CD4-positive, alpha-beta T cell treated with Interleukin-10 for 1 hour (primary cell): ENCODE results near the gene RSL24D1.

Source experiments
- DNase-seq: peaks from one replicate; pipeline ENCODE4 v3.0.0-alpha.2; 2020

Gene RSL24D1

DNA sequence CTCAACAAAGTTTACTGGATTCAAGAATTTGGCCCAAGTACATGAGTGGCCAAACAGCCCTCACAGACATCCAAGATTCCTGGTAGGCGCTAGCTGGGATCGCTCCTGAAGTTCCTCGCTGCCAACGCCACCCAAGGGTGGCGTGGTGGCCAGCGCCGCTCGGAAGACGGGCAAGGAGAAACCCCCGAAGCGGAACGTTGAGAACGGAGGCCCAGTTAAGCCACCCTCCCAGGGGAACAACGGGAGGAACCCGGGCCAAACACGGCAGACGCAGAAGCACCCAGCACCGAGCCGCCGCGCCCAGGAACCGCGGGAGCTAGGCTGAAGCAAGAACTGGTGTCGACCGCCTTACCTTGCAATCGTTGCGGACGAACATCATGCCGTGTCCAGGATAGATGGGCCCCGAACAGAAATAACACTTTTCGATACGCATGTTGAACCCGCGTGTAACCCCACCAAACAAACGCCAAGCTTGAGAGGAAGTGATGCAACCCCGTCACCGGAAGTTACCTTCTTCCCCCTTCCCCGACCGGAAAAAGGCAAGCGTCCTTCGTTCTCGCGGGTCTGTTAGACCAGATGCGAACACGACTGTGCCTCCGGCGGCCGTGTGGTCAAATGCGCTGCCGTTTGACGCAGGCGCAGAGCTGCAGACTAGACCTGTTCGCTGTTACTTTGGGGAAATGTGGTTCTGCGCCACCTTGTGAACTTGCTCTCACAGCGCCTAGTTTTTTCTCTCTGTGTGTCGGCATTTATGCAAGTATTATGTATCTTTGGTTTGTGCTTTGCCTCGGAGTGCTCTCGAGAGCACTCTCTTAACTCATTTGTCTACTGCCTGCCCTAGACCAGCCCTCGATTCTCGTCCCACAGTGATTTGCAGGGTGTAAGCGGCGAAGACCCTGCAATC, at the start of gene RSL24D1:
Gene RSL24D1, minus strand, starts transcription at position 484 of the 904 bp plus-strand sequence. Its CDS starts 51 bp downstream, at position 433.
- DNase-seq: peak; percentile 98

DNA sequence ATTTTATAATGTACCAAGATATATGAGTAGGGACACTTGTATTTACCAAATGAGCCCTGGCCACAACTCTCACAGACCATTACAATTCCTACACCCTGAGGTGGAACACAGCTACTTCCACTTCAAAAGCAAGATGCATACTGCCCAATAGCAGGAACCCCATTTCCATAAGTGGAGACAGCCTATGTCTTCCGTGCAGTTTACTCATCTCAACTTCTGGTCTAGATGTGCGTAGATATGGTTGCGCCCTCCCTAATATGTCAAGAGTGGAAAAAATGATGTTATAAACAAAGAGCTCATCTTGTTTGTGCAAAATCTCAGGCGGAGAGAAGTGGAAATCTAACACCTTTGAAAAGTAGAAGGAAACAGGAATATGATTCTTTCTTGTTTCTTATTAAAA, 48.3 kb upstream of the RSL24D1 start:
- DNase-seq: no peak

DNA sequence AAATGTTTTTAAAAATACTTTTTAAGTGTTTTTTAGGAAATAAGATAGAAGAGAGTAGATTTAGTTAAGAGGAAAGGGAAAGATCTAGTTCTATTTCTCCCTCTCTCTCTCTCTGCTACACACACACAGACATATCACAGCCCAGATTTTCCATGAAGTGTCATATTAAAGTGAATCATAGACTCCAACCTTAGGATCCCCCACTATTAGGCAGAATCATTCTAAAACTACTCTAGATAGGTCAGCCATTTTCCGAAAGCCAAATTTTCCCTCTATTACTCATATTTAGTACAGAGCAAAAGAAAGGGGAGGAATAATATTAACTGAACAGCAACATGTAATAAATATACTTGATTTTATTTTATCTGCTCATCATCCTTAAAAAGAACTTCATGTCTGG, 45.1 kb upstream of the RSL24D1 start:
- DNase-seq: no peak

DNA sequence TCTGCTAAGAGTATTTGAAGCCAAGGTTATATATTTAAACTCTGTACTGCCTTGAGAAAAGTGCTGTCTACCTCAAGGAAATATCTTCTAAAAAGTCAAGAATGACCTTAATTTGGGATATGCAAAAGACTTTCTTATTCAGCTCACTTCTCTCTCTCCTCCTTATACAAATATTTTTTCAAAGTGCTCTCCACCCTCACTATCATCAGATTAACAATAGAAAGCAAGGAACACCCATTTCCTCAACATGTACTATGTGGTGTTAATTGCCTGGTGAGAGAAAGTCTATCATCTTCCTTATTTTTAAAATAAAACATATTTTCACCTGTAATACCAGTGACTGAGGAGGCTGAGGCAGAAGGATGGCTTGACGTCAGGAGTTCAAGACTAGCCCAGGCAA, 44.4 kb upstream of the RSL24D1 start:
- no peak for DNase-seq

DNA sequence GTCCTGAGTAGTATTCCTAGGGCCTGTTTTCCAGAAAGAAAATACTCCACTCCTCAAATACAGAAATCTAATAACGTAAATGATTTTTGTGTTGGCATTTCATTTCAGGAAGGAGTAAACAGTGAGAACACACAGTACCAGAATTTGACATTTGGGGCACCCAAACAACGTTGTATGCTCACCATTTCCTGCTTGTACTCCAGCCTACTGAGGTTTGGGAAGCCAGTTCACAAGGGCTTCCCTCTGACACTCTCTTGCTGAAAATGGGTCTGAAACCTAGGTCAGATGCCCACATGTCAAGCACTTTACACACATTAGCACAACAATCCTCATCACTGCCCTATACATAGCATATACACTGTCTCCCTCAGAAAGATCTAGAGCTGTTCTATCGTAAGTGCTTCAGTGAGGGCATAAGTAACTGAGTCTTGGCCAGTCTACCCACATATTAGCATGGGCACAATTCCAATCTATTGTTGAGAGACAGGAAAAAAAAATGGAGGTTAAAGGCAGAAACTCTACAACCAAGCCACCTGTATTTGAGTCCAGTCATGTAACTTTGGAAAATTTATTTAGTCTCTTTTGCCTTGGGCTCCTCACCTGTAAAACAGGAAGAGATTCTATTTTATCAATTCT, 43.5 kb upstream of the RSL24D1 start:
- DNase-seq: peak; percentile 30

DNA sequence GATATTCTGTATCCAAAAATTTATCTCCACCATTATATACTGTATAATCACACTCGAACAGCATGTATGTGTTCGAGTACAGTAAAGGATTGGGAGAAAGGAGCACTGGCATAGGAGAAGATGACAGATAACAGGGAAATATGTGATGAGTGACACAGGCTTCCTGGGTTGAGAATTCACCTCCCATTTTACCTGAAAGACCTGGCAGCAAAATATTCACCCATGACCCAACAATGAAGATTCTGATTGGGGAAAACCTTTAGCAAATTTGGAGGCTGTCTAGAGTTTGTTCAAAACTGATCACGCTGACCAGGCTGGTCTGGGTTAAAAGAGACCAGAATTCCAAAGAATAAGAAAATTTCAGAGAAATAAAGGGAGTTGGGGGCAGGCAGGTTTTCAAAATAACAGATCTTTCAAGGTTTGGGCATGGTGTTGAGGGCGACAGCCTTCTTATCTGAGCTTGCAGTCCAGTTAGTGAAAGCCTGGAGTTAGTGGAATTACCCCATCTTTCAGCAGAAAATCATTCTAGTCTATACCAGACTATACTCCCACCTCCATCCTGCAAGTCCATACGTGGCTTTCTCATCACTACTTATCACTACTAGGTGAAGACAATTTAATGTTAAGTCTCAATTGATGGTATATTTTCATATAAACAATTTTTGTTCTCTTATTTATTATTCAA, 42.8 kb upstream of the RSL24D1 start:
- no peak for DNase-seq

DNA sequence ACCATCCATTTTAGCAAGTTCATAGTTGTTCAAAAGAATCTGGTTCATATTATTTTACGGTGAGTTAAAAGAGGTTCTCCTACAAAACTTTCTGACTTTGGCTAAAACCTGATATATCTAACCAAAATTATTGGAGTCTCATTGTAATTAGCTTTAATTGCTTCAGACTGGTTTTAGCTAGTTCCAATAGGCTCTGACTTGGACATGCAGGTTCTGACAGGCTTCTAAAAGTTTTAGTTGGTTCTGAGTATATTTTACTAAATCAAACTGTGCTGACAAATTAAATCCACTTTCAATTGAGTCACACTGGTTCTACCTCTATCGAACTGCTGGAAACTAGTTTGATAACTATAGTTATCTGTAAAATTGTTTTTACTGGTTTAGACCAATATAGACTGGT, 42.1 kb upstream of the RSL24D1 start:
- DNase-seq: no peak

DNA sequence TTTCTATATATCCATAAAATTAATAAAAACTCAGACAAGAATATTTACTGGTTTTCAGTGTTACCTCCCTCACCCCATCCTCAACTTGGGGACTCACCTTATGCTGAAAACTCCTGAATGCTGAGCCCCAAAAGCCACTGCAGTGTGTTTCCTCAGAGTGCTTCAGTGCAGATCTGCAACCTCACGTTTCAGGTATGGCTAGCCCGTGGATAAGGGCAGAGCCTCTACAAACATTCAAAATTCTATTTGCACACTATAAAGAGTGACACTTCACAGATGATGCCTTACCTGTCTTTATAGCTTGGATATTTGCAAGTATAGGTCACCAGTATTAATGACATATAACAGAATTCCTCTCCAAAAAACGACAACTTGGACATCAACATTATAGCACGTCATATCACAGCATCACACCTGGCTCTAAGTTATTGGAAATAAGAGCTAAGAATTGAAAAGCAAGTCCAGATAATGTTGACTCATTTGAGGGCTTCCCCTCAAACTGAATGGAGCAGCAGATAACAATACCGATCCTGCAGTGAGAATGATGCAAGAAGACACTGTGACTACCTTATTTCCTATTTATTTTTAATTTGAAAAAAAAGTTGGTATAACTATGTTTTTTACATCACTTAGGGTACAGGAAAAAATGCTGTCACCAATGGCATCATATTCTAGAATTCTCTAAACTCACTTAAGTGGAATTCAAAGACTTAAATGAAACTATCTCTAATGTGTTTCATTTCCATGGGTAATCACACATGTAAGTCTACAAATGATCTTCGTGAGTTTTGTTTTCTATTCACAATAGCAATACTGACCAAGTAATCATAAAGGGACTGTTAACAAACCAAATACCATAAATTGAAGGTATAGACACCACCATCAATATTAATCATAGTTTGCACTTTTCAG, 40.7 kb upstream of the RSL24D1 start:
- DNase-seq: no peak

DNA sequence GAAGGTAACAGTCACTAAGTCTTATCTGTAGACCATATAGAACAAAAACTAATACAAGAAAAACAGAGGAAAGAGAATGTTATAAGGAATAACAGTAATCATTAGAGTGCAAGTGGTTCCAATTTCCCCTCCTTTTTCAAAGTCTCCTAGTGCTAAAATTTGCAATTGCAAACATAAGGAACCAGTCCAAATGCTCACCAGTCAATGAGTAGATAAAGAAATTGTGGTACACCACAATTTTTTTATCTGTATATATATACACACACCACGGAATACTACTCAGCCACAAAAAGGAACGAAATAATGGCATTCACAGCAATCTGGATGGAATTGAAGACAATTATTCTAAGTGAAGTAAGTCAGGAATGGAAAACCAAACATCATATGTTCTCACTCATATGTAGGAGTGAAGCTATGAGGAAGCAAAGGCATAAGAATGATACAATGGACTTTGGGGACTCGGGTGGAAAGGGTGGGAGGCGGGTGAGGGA, 38.9 kb upstream of the RSL24D1 start:
- no peak for DNase-seq

DNA sequence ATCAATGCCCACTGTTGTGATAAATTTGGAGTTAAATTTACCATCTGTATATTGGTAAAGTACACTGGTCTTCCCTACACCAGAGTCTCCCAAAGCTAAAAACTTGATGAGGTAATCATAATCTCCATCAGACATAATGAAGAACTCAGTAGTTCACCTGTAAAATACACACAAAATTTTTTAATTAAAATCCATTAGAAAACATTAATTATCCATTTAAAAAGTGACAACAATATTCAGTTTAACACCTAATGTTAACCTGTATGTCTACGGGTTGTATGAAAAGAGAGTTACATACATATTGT, 38.0 kb upstream of the RSL24D1 start:
- no peak for DNase-seq

DNA sequence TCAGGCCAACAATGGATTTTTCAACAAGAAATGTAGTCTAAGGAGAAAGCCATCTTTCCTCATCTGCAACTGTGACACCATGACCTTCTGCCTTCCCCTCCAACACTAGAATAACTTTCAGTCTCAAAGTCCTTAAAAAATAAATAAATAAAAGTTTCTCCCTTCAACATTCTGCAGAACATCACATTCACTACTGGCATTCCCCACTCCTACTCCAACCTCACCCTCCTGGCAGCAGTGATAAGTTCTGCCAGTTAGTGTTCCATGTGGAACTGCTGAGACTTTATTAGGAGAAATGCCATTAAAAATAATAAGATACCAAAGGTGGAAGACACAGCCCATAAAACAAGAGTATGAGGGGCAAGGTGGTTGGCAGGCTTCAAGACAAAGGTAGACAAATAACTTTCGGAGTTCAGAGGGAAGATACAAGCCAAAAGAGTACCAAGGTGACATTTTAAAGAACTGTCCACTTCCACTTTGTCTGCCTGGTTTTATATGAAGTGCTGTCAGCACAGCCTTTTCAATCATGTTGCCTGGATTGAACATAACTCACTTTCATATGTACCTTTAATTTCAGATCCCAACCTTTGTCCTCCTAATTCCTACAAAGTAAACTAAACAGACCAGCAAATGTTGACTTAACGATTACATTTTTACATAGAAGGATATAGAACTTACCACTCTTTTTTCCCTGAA, 37.5 kb upstream of the RSL24D1 start:
- DNase-seq: no peak

DNA sequence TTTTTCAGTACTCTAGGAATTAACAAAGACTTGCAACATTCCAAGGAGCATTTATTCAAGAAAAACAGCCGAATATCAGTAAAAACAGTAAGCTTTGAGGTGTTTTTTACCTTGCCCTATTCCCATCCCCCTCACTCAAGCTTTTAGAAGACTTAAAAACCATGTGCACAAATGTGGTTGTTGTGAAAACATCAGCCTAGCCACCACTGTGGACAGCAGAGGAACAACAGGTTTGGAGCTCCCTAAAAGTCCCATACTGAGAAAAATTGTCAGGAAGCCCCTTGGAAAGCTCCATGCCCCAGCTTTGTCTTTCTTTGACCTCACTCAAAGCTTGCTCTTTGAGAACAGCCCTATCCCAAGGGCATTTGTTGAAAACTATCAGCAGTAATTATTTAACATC, 34.7 kb upstream of the RSL24D1 start:
- no peak for DNase-seq

DNA sequence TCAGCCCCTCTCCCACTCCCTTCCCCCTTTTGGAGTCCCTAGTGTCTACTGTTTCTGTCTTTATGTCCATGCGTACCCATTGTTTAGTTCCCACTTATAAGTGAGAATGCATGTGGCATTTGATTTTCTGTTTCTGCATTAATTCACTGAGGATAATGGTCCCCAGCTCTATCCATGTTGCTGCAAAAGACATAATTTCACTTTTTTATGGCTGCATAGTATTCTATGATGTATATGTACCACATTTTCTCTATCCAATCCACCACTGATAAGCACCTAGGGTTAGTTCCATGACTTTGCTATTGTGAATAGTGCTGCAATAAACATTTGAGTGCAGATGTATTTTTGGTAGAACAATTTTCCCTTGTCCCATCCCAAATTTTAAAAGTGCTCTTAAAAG, 34.2 kb upstream of the RSL24D1 start:
- DNase-seq: no peak

DNA sequence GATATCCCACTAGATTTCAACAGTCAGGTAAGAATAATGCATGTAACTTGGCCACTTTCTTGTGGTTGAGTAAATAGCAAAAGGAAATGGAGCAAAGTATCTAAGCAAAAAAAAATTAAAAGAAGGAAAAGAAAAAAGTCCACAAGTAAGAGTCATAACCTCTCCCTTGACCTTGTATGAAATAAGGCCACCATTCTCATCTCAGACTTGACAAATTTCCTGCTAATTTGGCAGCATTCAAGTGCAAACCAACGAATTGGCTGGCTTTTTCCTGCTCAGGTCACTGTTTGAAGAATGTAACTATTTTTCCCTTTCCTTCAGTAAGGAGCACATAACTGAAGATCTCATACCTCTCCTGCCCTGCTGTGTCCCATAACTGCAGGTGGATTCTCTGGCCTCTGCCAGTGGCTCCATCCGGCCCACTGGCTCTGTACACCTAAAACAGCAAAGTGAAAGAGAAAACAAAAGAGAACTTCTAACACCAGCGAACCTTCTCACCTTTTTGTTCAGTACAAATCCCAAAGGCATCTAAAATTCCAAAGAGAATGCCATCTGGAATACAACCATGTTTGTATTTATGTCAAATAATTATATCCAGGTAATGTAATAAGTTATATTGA, 33.4 kb upstream of the RSL24D1 start:
- DNase-seq: peak; percentile 34

DNA sequence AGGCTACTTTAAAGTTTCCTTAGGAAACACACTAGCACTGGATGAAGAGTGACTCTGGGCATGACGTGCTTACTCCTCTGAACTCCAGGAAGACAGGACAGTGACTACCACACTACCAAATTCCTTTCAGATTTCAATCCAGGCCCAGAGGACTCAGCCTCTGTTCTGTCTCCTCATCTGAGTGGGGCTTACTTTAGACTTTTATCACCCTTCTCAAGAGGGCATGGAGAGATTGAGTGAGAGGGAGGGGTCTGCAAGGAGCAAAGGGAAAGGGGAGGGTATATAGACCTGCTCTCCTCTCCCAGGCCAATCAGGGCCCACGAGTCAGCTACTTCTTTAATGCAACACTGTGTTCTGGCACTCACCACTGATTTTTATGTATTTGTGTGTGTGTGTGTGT, 29.4 kb upstream of the RSL24D1 start:
- no peak for DNase-seq

DNA sequence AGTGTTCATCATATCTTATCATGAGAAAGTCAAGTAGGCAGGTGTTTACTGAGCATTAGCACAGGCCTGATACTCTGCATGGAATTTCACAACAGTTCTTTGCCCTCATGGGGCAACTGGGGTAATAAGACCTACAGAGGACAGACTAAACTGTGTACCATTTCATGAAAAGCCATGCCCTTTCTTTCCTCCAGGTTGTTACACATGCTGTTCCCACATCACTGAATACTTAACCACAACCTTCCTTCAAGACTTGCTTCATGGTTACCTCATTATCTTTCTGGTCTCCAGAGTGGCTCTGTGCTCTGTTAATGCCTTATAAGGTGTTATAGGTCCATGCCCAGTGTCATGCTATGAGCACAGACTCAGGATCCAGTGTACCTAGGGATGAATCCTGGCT, 28.2 kb upstream of the RSL24D1 start:
- peak; percentile 44 for DNase-seq

DNA sequence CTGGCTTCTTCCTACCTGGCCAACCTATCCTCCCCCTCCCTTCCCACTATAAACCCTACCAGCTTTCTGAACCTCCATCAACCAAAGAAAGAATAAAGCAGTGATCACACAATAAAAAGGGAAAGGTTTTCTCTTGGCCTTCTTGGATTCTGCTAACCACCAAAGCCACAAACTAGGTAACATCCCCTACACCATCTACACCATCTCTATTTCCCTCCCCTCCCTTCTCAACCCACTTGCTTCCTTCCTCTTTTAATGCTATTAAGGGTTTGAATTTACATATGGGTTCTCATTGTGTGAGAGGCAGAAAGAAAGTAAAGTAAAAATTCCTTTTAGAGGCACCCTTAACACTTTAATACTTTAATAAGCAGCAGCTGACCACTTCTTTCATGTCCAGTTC, 25.8 kb upstream of the RSL24D1 start:
- DNase-seq: peak; percentile 50

DNA sequence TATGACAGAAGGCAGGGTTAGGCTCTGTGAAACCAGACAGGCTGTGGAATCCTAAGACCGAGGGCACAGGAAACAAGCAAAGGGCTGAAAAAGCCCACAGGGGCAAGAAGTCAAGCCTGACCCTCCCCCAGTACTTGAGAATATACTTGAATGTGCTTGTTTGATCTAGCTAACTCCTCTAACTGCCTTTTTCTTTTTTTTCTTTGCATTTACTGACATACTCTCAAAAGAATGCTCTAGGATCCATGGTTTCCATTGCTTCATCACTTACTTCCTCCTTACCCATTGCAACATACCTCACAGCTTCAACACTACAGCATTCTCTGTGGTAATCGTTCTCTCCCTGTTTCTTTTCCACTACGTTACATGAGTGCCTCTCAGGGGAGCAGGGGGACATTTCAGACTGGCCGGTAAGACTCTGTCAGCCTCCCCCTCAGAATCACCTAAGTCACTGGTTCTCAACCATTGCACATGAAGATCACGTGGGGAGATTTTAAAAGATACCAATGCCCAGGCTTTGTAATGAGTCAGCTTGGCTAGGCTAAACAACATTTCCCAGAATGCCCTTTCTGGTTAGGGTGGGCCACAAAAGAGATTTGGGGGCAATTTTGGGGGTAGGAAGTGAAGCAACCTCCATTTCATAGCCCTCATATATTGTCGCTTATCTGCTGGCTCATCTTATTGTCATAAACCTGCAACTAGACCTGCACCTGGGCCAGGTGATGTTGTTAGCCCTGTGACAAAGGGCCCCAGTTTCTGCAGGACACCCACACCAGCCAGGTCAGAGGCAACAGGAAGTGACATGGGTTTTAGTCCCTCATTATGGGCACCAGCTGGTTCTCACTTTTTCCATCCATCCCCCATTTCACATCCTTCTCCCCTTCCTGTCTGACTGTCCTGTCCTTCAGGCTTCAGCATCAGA, 24.6 kb upstream of the RSL24D1 start:
- DNase-seq: peak; percentile 37

DNA sequence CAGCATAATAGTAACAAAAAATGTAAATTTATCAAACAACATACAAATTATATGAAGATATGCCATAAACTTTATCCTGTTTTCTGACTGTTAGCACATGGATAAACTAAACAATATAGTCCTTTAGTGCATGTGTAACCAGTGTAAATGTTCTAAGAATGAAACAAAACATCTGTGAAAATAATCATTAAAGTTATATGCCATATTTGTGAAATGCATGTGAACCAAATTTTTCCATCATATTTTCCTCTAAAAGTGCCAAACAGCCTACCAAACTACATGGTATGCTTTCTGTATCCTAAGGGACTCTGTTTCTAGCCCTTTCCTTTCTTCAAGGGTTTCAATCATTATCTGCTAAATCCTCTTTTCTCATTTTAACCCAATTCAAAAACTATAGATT, 23.9 kb upstream of the RSL24D1 start:
- DNase-seq: no peak

DNA sequence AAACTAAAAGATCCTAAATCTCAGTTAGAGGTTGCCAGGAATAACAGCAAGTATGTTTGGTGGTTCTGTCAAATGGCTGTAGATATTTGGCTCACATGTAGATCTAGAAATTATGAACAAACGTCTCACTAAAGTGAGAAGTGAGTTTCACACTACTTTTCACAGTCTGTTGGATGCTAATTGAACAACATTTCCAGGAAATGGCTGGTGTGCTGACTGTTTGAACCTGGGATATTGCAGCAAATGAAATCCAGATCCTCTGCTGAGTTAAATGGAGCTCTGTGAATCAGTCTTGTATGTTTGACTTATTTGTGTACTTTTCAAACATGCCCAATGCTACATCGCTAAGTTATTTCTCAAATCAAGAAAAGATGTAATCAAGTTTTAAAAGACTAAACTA, 21.3 kb upstream of the RSL24D1 start:
- peak; percentile 28 for DNase-seq

DNA sequence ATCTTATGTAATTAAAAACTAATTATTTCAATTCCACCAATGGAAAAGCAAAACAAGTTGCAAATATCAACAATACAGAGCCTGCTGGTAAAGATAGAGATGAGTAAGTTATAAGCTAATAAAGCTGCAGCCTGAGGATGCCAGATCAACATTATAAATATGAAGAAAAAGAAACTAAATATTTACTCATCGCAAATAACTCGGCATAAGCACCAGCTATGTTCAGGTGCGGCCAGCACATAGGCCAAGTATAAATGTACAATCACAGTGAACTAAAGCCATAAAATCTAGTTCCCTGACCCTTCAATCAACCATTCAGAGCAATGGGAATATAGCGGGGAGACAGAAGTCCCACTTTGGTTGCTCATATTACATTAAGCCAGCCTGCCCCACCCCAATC, 7.7 kb upstream of the RSL24D1 start:
- no peak for DNase-seq
